Measurements from ENCODE around the gene KLHL29. TPM values are rescaled to one million over a fixed set of nuclear protein-coding genes. Genes with fewer than 3 reads are reported as not detected.

The KLHL29 gene
- total and polyA plus RNA-seq, 2 donors (not counting 3 experiments of a cell fraction or from before 2014, with no cell fraction given) = 4.6 to 12.7 TPM

GRCh38 chr2:23587341-23587880 lies 202.4 kb downstream of the KLHL29 start:
- ChIA-PET POLR2A (interaction anchor here (0.7 kb wide), 1 partner anchor 888 kb away, joined by 3 read pairs; no protein-coding TSS in a partner anchor), CTCF (no interaction called here)
- Histone ChIP-seq H3K9me1 (replicated peaks; ENCODE audit: control insufficient read depth, extremely low read depth, insufficient read depth, low read length) (no peaks in the 10 kb centered on the region), H3K4me3 (replicated peaks in 1 of 3; ENCODE audit: insufficient read depth in 1 of 3, low read depth in 1 of 3, low read length in 3 of 3) (no peak overlapping the region), H3K9me3 (replicated peaks; ENCODE audit: control insufficient read depth, insufficient read depth, low read length) (no peaks in the 10 kb centered on the region), H3K4me2 (ENCODE audit: insufficient read depth, low read length) (no peak overlapping the region), H3K36me3 (ENCODE audit: control insufficient read depth in 2 of 2, extremely low read depth in 1 of 2, insufficient read depth in 2 of 2, low read length in 2 of 2) (no peaks in the 10 kb centered on the region), H3K27me3 (ENCODE audit: control insufficient read depth in 2 of 2, insufficient read depth in 2 of 2, low read length in 2 of 2) (no peaks in the 10 kb centered on the region), H2AFZ (ENCODE audit: low read depth, low read length) (no peak overlapping the region), H3K4me1 (ENCODE audit: control insufficient read depth, extremely low read depth, insufficient read depth, low read length) (no peaks in the 10 kb centered on the region), H4K20me1 (replicated peaks; ENCODE audit: control insufficient read depth, extremely low read depth, insufficient read depth, low read length) (no peaks in the 10 kb centered on the region), H3K27ac (ENCODE audit: insufficient read depth, low read depth, low read length) (no peak overlapping the region), H3K9ac (replicated peaks; ENCODE audit: extremely low read depth, insufficient read depth, low read length) (no peak overlapping the region), H3K79me2 (ENCODE audit: control insufficient read depth, insufficient read depth, low read length) (no peaks in the 10 kb centered on the region)
- BruUV-seq (replicated peaks) = no TSS peak
- intact Hi-C loops (cut with micrococcal nuclease) (no loop called here), dilution Hi-C loops (cut with MboI; ENCODE audit: extremely low pct_ligation_motif_present, low sequenced_read_pairs) (no loop called here)
- FAIRE-seq (no peak), DNase-seq (ENCODE audit: low read depth, low spot score) (no peak)
- TF ChIP-seq FOS (IDR thresholded peaks at IDR 0.05; ENCODE audit: borderline replicate concordance, insufficient read depth, low read length) = no peak
- no peak for TF ChIP-seq POLR2AphosphoS5 (IDR thresholded peaks at IDR 0.05; ENCODE audit: insufficient read depth, low read depth, low read length)
- no peak for TF ChIP-seq GATA2 (IDR thresholded peaks at IDR 0.05; ENCODE audit: insufficient read depth, insufficient read length, low read depth, low read length)
- no peak for TF ChIP-seq CTCF (IDR thresholded peaks at IDR 0.05; ENCODE audit: extremely low read depth in 1 of 2, insufficient read depth in 1 of 2, low read depth in 1 of 2, low read length in 2 of 2)
- no peak for TF ChIP-seq MYC (IDR thresholded peaks at IDR 0.05; ENCODE audit: low read depth, low read length)
- no peak for TF ChIP-seq EZH2 (IDR thresholded peaks at IDR 0.05; ENCODE audit: borderline replicate concordance, low read depth, low read length, severe bottlenecking)
- no peak for TF ChIP-seq POLR2A (IDR thresholded peaks at IDR 0.05; ENCODE audit: low read depth, low read length)
- TF ChIP-seq, protein P1, sequence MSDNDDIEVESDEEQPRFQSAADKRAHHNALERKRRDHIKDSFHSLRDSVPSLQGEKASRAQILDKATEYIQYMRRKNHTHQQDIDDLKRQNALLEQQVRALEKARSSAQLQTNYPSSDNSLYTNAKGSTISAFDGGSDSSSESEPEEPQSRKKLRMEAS (IDR thresholded peaks at IDR 0.05; ENCODE audit: insufficient read depth, insufficient read length) = no peak
- TF ChIP-seq JUN (IDR thresholded peaks at IDR 0.05; ENCODE audit: borderline replicate concordance, insufficient read depth, insufficient read length, low read depth) = no peak

All from endothelial cell of umbilical vein (primary cell).